WTC11 (cell line): Measurements from ENCODE around the gene ARHGAP26. TPM values are rescaled to one million over a fixed set of nuclear protein-coding genes. Genes with fewer than 3 reads are reported as not detected.

Experiments
- ATAC-seq: fragments of 200-7000 bp; cut with Tn5 transposase; 2 replicates; pipeline ENCODE4 v1.10.0; 2021; ENCODE audit warnings: mild to moderate bottlenecking, moderate library complexity
- CTCF ChIA-PET: fragments of 300-600 bp; sonication (Branson Sonifier 250); formaldehyde crosslinking; loops from one replicate; lab custom pipeline; 2021; ENCODE audit warnings: antibody characterized with exemption; lab: Charles Lee
- POLR2A ChIA-PET: fragments of 350-600 bp; sonication (Branson Sonifier 250); formaldehyde crosslinking; loops from one replicate; lab custom pipeline; 2021; ENCODE audit warnings: antibody characterized with exemption; lab: Charles Lee
- DNase-seq: peaks from one replicate; pipeline ENCODE4 v3.0.0; 2021; ENCODE audit warnings: low spot score
- H3K27ac Mint-ChIP-seq: 2 replicates; pipeline ENCODE4 v1.8.0; 2021; ENCODE audit warnings: mixed read lengths
- H3K27me3 Mint-ChIP-seq: 2 replicates; pipeline ENCODE4 v1.8.0; 2021; ENCODE audit warnings: low read depth, mild to moderate bottlenecking, moderate library complexity, mixed read lengths
- H3K36me3 Mint-ChIP-seq: 2 replicates; pipeline ENCODE4 v1.8.0; 2021; ENCODE audit warnings: mixed read lengths
- H3K4me1 Mint-ChIP-seq: 2 replicates; pipeline ENCODE4 v1.8.0; 2022; ENCODE audit warnings: mixed read lengths
- H3K4me3 Mint-ChIP-seq: 2 replicates; pipeline ENCODE4 v1.8.0; 2021; ENCODE audit warnings: mild to moderate bottlenecking, moderate library complexity, mixed read lengths
- H3K9me3 Mint-ChIP-seq: 2 replicates; pipeline ENCODE4 v1.8.0; 2021; ENCODE audit warnings: mixed read lengths
- ATF1 ChIP-seq: sonication (generic); formaldehyde crosslinking; IDR thresholded peaks from 2 replicates; pipeline ENCODE4 v1.8.1; 2023; ENCODE audit warnings: mild to moderate bottlenecking, moderate library complexity, missing genetic modification reagents
- CBFB ChIP-seq: sonication (generic); formaldehyde crosslinking; IDR thresholded peaks from 2 replicates; pipeline ENCODE4 v1.8.1; 2022; ENCODE audit warnings: mild to moderate bottlenecking, low read depth, missing genetic modification reagents
- CREB1 ChIP-seq: sonication (generic); formaldehyde crosslinking; IDR thresholded peaks from 2 replicates; pipeline ENCODE4 v1.8.0; 2023; ENCODE audit warnings: mild to moderate bottlenecking, missing genetic modification reagents
- CTCF ChIP-seq: fragments of 200-600 bp; IDR thresholded peaks from 2 replicates; pipeline ENCODE4 v1.8.0; 2022; ENCODE audit warnings: antibody characterized with exemption
- E2F4 ChIP-seq: sonication (generic); formaldehyde crosslinking; IDR thresholded peaks from 2 replicates; pipeline ENCODE4 v1.8.1; 2022; ENCODE audit warnings: low read depth, mild to moderate bottlenecking, moderate library complexity, missing genetic modification reagents, borderline replicate concordance
- E2F5 ChIP-seq: sonication (generic); formaldehyde crosslinking; IDR thresholded peaks from 2 replicates; pipeline ENCODE4 v1.8.1; 2022; ENCODE audit warnings: mild to moderate bottlenecking, moderate library complexity, missing genetic modification reagents
- ERG ChIP-seq: fragments of 250-450 bp; sonication (Bioruptor Pico); IDR thresholded peaks from 2 replicates; pipeline ENCODE4 v1.8.0; 2021; ENCODE audit warnings: mild to moderate bottlenecking
- ESRRA ChIP-seq: sonication (generic); formaldehyde crosslinking; IDR thresholded peaks from 2 replicates; pipeline ENCODE4 v1.8.1; 2022; ENCODE audit warnings: mild to moderate bottlenecking, missing genetic modification reagents, borderline replicate concordance
- GABPB1 ChIP-seq: sonication (generic); formaldehyde crosslinking; IDR thresholded peaks from 2 replicates; pipeline ENCODE4 v1.8.1; 2023; ENCODE audit warnings: mild to moderate bottlenecking, missing genetic modification reagents
- GRHL2 ChIP-seq: fragments of 250-450 bp; sonication (Bioruptor Pico); IDR thresholded peaks from 2 replicates; pipeline ENCODE4 v1.8.0; 2022; ENCODE audit warnings: mild to moderate bottlenecking, moderate library complexity; ENCODE audit not compliant: insufficient replicate concordance, severe bottlenecking
- IRF2 ChIP-seq: sonication (generic); formaldehyde crosslinking; IDR thresholded peaks from 2 replicates; pipeline ENCODE4 v1.8.0; 2022; ENCODE audit warnings: low read depth, missing genetic modification reagents, borderline replicate concordance
- JUN ChIP-seq: sonication (generic); formaldehyde crosslinking; IDR thresholded peaks from 2 replicates; pipeline ENCODE4 v1.8.0; 2023; ENCODE audit warnings: mild to moderate bottlenecking, missing genetic modification reagents
- MXD4 ChIP-seq: fragments of 250-450 bp; sonication (Bioruptor Pico); IDR thresholded peaks from 2 replicates; pipeline ENCODE4 v1.8.0; 2021; ENCODE audit warnings: mild to moderate bottlenecking, moderate library complexity, borderline replicate concordance
- NFATC4 ChIP-seq: fragments of 250-450 bp; sonication (Bioruptor Pico); IDR thresholded peaks from 2 replicates; pipeline ENCODE4 v1.9.0; 2021; ENCODE audit warnings: mild to moderate bottlenecking
- PRRX2 ChIP-seq: fragments of 250-450 bp; sonication (Bioruptor Pico); IDR thresholded peaks from 2 replicates; pipeline ENCODE4 v1.8.0; 2021; ENCODE audit warnings: mild to moderate bottlenecking
- SMAD3 ChIP-seq: sonication (generic); formaldehyde crosslinking; IDR thresholded peaks from 2 replicates; pipeline ENCODE4 v1.8.0; 2022; ENCODE audit warnings: missing genetic modification reagents, mild to moderate bottlenecking, borderline replicate concordance
- TEAD4 ChIP-seq: sonication (generic); formaldehyde crosslinking; IDR thresholded peaks from 2 replicates; pipeline ENCODE4 v1.8.0; 2022; ENCODE audit warnings: mild to moderate bottlenecking, missing genetic modification reagents
- ZBTB21 ChIP-seq: sonication (generic); formaldehyde crosslinking; IDR thresholded peaks from 2 replicates; pipeline ENCODE4 v1.8.1; 2023; ENCODE audit warnings: mild to moderate bottlenecking, missing genetic modification reagents, borderline replicate concordance
- ZNF138 ChIP-seq: sonication (generic); formaldehyde crosslinking; conservative IDR thresholded peaks from 2 replicates; pipeline ENCODE4 v1.8.1; 2022; ENCODE audit warnings: mild to moderate bottlenecking, moderate library complexity, missing genetic modification reagents
- ZNF396 ChIP-seq: fragments of 250-450 bp; sonication (Bioruptor Pico); IDR thresholded peaks from 2 replicates; pipeline ENCODE4 v1.8.0; 2021; ENCODE audit warnings: mild to moderate bottlenecking, moderate library complexity, borderline replicate concordance
- ZNF423 ChIP-seq: fragments of 250-450 bp; sonication (Bioruptor Pico); IDR thresholded peaks from 2 replicates; pipeline ENCODE4 v2.1.2; 2022; ENCODE audit warnings: mild to moderate bottlenecking, moderate library complexity
- ZNF512 ChIP-seq: sonication (generic); formaldehyde crosslinking; IDR thresholded peaks from 2 replicates; pipeline ENCODE4 v1.8.1; 2022; ENCODE audit warnings: missing genetic modification reagents, borderline replicate concordance
- total RNA-seq: library from RNA; stranded (reverse); gene quantifications from 3 replicates; pipeline ENCODE4 v1.2.3, GENCODE V29; 2021

Gene ARHGAP26
- total RNA-seq, 1 experiment from 2014 or later = 22.3 TPM

GRCh38 chr5:143235423-143235822, 465.2 kb downstream of the ARHGAP26 start:
- no peak for ATAC-seq

GRCh38 chr5:143236682-143237081, 466.5 kb downstream of the ARHGAP26 start:
- POLR2A ChIA-PET = no interaction called here
- no peak for ATAC-seq
- no peaks in the 10 kb centered on the region; the same call in 1 of the 2 replicates for H3K27me3 Mint-ChIP-seq
- CTCF ChIA-PET = no interaction called here
- TF ChIP-seq ZNF138 = no peak
- no peak for TF ChIP-seq JUN (CRISPR knock-in tag)
- peaks cover 5% of the 10 kb centered on the region; the same call in 1 of the 2 replicates for H3K9me3 Mint-ChIP-seq
- peaks cover 10% of the 10 kb centered on the region for H3K4me1 Mint-ChIP-seq
- no peak overlapping the region for H3K27ac Mint-ChIP-seq
- no peaks in the 10 kb centered on the region for H3K36me3 Mint-ChIP-seq
- DNase-seq = no peak
- H3K4me3 Mint-ChIP-seq = no peak overlapping the region

More at GRCh38 chr5:143235423-143235822, 465.2 kb downstream of the ARHGAP26 start:
- no peaks in the 10 kb centered on the region for H3K36me3 Mint-ChIP-seq
- H3K4me3 Mint-ChIP-seq = no peak overlapping the region
- peaks cover 12% of the 10 kb centered on the region for H3K4me1 Mint-ChIP-seq
- ChIA-PET POLR2A (no interaction called here), CTCF (no interaction called here)
- H3K9me3 Mint-ChIP-seq = peaks cover 5% of the 10 kb centered on the region; the same call in 1 of the 2 replicates
- no peak for DNase-seq
- no peak overlapping the region for H3K27ac Mint-ChIP-seq
- no peak for TF ChIP-seq ATF1
- TF ChIP-seq IRF2 = no peak
- TF ChIP-seq CREB1 (CRISPR knock-in tag) = no peak
- no peaks in the 10 kb centered on the region; the same call in 1 of the 2 replicates for H3K27me3 Mint-ChIP-seq

- POLR2A ChIA-PET = no interaction called here
- DNase-seq (no peak), ATAC-seq (0 out of 2 replicates have a peak, but pooled peaks have one; percentile 30)
- Mint-ChIP-seq H3K9me3 (peaks cover 5% of the 10 kb centered on the region; the same call in 1 of the 2 replicates), H3K36me3 (no peaks in the 10 kb centered on the region), H3K4me3 (no peak overlapping the region), H3K27ac (no peak overlapping the region), H3K27me3 (no peaks in the 10 kb centered on the region; the same call in 1 of the 2 replicates), H3K4me1 (peaks cover 10% of the 10 kb centered on the region)
- TF ChIP-seq ESRRA (CRISPR knock-in tag) (no peak), CTCF (no peak), E2F5 (no peak), GRHL2 (CRISPR knock-in tag) (no peak), ERG (no peak), ZBTB21 (CRISPR knock-in tag) (no peak), CBFB (CRISPR knock-in tag) (no peak), E2F4 (no peak), ZNF423 (CRISPR knock-in tag) (no peak), PRRX2 (no peak), ZNF512 (CRISPR knock-in tag) (no peak), ZNF396 (no peak), NFATC4 (CRISPR knock-in tag) (no peak), SMAD3 (no peak), MXD4 (no peak), TEAD4 (CRISPR knock-in tag) (no peak), GABPB1 (CRISPR knock-in tag) (no peak)
- CTCF ChIA-PET = no interaction called here
Observed at GRCh38 chr5:143237664-143238063, 467.5 kb downstream of the ARHGAP26 start.
